ENCODE results near the gene AVPR2.

AVPR2 gene

DNA sequence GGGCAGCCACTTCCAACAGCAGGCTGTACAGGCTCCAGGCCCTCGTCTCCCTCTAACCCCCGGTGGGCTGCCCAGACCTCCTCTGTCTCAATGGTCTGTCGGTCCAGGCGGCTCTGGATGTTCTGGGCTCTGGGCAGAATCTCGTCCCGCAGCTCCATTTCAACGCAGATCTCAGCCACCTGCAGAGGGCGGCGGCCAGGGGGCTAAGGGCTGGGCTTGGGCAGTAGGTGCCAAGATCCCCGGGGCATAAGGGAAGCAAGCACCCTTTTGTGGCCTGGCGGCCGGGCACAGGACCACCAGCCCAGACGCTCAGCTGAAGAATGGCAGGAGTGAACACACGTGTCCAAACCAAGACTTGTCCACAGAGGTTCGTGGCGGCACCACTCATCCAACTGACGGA lies 9.2 kb downstream of the AVPR2 start:
- CTCF ChIA-PET, result interaction anchor here (1.2 to 5.1 kb wide), 2 partner anchors 10 to 33 kb away, joined by 3 to 29 read pairs; no protein-coding TSS in a partner anchor
- POLR2A ChIA-PET, result no interaction called here
- TF ChIP-seq, protein P1, sequence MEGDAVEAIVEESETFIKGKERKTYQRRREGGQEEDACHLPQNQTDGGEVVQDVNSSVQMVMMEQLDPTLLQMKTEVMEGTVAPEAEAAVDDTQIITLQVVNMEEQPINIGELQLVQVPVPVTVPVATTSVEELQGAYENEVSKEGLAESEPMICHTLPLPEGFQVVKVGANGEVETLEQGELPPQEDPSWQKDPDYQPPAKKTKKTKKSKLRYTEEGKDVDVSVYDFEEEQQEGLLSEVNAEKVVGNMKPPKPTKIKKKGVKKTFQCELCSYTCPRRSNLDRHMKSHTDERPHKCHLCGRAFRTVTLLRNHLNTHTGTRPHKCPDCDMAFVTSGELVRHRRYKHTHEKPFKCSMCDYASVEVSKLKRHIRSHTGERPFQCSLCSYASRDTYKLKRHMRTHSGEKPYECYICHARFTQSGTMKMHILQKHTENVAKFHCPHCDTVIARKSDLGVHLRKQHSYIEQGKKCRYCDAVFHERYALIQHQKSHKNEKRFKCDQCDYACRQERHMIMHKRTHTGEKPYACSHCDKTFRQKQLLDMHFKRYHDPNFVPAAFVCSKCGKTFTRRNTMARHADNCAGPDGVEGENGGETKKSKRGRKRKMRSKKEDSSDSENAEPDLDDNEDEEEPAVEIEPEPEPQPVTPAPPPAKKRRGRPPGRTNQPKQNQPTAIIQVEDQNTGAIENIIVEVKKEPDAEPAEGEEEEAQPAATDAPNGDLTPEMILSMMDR (IDR thresholded peaks at IDR 0.05; ENCODE audit: insufficient read depth, low read length, missing control alignments), result no peak
- H3K4me3 ChIP-seq (ENCODE audit: low read depth, low read length), result no peak overlapping the region
- DNase-seq (ENCODE audit: low read depth, low spot score), result no peak

DNA sequence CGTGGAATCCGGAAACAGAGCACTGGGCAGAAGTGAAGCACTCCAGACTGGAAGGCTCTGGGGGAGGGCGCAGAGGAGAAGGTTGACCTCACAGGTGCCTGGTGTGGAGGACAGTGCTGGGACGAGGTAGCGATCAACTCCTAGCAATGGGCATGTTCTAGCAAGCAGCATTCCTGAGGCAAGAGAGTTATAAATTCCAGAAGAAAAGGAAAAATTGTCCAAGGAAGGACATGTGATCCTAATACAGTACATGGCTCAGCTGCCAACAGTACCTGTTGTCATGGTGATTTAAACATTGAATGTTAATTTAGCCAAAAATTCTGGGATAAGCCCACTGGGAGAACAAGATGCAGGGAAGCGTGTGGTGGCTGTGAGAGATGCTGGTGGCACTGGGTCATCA lies 13.4 kb downstream of the AVPR2 start:
- TF ChIP-seq, protein P1 (IDR thresholded peaks at IDR 0.05; ENCODE audit: insufficient read depth, low read length, missing control alignments), result no peak
- ChIA-PET CTCF (interaction anchor here (1.1 to 1.5 kb wide), 2 partner anchors 9 to 11 kb away, joined by 3 to 7 read pairs; no protein-coding TSS in a partner anchor), POLR2A (no interaction called here)
- DNase-seq (ENCODE audit: low read depth, low spot score), result no peak
- H3K4me3 ChIP-seq (ENCODE audit: low read depth, low read length), result no peak overlapping the region

DNA sequence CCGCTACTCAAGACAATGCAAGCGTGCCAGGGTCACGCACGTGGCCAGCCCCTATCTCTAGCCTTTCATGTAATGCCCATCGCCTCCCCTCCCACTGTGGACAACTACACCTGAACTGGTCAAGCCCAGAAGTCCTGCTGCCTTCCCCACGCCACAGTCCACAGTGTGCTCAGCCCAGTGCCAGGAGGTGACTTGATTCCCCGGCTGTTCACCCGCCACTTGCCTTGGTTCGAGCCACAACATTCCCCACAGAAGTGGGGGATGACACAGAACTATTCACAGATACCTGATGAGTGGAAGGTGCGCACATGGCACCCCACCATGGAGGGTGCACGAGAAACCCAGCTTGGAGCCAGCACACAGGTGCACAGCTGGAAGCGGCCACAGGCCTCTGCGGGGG lies 14.8 kb downstream of the AVPR2 start:
- no peak for DNase-seq (ENCODE audit: low read depth, low spot score)
- ChIA-PET POLR2A (no interaction called here), CTCF (no interaction called here)
- H3K4me3 ChIP-seq (ENCODE audit: low read depth, low read length), result no peak overlapping the region
- TF ChIP-seq, protein P1 (IDR thresholded peaks at IDR 0.05; ENCODE audit: insufficient read depth, low read length, missing control alignments), result no peak

DNA sequence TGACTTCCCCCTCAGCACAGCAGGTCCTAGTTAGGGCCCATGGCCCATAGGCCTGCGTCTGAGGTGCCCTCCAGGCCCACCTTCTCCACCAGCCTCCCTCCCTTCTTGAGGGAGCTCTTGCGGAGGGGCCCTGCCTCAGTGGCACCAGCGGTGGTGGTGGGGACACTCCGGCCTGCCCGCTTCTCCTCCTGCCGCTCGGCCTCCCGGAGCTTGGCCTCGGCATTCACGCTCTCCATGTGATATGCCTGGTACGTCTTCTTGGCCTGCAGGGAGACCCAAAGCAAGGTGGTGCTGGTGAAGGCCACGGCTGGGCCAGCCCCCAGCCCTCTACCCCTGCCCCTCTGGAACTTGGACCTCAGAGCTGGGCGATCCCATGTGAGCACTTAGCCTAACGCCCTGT lies 16.1 kb downstream of the AVPR2 start:
- TF ChIP-seq, protein P1 (IDR thresholded peaks at IDR 0.05; ENCODE audit: insufficient read depth, low read length, missing control alignments), result no peak
- no peak for DNase-seq (ENCODE audit: low read depth, low spot score)
- ChIA-PET CTCF (interaction anchor here (1.9 kb wide), 1 partner anchor 68 kb away, joined by 4 read pairs; no protein-coding TSS in a partner anchor), POLR2A (no interaction called here)
- no peak overlapping the region for H3K4me3 ChIP-seq (ENCODE audit: low read depth, low read length)

DNA sequence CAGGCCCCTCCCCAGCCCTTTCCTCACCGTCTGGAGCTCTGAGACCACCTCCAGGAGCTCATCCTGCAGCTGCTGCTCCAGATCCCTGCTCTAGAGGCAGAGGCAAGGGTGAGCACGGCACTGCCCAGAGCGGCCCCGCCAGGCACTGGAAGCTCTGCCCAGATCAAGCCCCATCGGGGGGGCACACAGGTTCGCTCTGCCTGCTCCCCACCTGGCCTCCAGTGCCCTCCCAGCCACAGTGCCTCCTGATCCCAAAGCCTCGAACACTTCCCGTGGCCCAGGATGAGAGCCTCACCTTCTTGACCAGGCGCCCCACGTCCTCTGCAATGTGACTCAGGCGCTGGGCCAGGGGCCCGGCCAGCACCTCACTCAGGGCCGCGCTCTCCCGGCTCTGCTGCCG lies 16.6 kb downstream of the AVPR2 start:
- POLR2A ChIA-PET, result no interaction called here

DNA sequence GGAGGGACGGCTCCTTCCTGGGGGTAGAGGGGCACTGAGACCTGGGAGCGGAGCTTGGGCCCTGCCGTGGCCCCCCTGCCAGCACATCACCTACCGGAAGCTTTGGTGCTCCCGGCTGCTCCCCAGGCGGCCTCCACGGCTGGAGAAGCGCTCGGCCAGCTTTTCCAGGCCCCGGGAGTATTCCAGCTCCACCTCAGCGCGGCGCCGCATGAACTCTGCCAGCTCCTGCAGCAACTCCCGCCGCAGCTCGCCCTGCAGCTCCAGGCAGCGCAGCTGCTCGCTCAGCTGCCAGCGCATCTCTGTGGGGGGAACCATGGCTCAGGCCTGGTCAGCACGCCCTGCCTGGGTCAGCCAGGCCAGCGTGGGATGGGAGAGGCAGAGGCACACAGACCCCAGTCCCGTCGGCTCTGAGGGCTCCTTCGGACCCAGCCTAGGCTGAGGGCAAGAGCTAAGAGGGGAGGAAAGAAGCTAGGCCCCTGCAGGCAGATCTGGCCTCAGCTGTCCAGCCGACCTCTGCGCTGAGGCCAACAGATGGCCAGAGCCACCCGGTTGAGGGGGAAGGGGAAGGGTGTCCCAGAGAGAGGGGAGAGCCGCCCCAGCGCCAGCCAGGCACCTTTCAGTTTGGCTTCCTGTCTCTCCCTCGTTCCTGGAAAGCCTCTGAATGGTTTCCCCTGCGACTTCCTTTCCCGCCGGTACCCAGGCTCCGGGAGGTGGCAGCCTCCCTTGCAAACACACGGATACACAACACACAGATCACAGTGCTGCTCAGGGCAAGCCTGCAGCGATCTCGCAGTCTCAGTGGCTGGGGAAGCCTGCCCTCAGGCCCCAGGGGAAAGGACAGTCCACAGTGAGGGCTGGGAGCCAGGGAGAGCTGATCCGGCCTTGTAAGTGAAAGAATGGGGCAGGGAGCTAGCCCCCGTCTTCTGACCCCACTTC lies 17.3 kb downstream of the AVPR2 start:
- H3K4me3 ChIP-seq (ENCODE audit: low read depth, low read length), result no peak overlapping the region
- ChIA-PET POLR2A (no interaction called here), CTCF (interaction anchor here (1.2 to 6.6 kb wide), 6 partner anchors 11 to 156 kb away, joined by 3 to 84 read pairs (median 6); partner anchors contain the start of gene RENBP)
- TF ChIP-seq, protein P1 (IDR thresholded peaks at IDR 0.05; ENCODE audit: insufficient read depth, low read length, missing control alignments), result no peak
- DNase-seq (ENCODE audit: low read depth, low spot score), result no peak

More for the DNA sequence above, 16.6 kb downstream of the AVPR2 start:
- DNase-seq (ENCODE audit: low read depth, low spot score), result no peak
- TF ChIP-seq, protein P1 (IDR thresholded peaks at IDR 0.05; ENCODE audit: insufficient read depth, low read length, missing control alignments), result no peak
- H3K4me3 ChIP-seq (ENCODE audit: low read depth, low read length), result no peak overlapping the region
- CTCF ChIA-PET, result interaction anchor here (1.9 to 6.6 kb wide), 2 partner anchors 28 to 68 kb away, joined by 4 to 84 read pairs; partner anchors contain the start of gene RENBP
